GM10266 (cell line): ENCODE measurements around the gene MRPL12.

Experiments used
- DNase-seq: peaks from one replicate; pipeline ENCODE4 v3.0.0; 2012; ENCODE audit errors: extremely low spot score
- CTCF ChIP-seq: IDR thresholded peaks from 2 replicates; pipeline ENCODE4 v1.5.1; 2012; ENCODE audit warnings: mild to moderate bottlenecking, low read depth; ENCODE audit not compliant: control insufficient read depth, insufficient read depth; ENCODE audit errors: missing control alignments

The MRPL12 gene

GRCh38 chr17:81662002-81662401, 41.2 kb upstream of the MRPL12 start:
- DNase-seq = no peak
- no peak for TF ChIP-seq CTCF

DNA sequence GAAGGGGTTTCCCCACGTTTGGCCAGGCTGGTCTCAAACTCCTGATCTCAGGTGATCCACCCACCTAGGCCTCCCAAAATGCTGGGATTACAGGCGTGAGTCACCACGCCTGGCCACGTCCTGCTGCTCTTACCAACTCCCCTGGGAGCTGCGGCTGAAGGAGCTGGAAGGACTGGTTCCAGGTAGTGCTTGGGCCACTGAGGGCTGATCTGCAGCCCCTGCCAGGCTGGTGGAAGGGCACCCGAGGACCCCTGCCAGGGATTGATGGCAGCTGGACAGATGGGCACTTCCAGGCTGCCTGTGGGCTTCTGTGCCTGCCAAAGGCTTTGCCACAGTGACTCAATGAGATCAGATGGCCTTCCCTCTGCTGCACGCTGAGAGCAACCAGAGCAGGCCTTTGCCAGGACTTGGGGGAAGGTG, 39.1 kb upstream of the MRPL12 start:
- no peak for TF ChIP-seq CTCF
- no peak for DNase-seq

DNA sequence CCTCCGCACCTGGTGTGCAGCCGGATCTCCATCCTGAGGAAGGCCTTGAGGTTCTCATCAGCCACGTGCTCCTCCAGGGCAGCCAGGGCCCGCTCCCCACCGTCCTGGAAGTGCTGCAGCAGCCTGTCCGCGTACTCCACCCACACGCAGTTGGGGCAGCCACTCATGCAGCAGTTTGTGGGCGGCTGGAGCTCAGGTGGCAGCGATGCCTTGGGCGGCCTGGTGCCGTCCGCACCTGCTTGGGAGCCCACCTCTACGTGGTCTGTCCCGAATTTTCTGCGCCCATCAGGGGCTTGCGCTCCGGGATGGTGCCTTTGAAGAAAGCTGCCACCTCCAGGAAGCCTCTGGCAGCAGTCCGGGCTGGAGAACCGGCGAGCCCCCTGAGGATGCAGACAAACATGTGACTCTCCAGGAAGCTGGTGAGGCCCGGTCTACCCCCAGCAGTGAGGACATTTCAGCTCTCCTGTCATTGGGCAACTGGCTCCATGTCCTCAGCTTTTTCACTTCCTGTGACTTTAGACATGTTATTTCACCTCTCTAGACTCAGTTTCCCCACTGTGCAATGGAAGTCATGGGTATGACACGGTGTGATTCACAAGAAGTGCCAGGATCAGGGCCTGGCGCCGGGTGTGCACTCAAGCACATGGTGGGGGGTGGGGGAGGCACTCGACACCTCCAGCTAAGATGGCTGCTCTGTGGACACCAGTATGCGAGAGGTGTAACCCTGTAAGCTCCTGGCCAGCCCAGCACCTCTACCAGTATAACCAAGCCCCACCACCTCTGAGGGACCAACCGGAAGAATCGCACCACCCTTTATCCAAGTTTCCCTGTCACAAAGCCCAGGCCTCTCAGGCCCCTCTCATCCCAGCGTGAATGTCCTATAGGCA, 37.7 kb upstream of the MRPL12 start:
- TF ChIP-seq CTCF = no peak
- peak; percentile 67 for DNase-seq

- no peak for DNase-seq
- TF ChIP-seq CTCF = no peak
Observed at GRCh38 chr17:81666092-81666341, 37.1 kb upstream of the MRPL12 start.

DNA sequence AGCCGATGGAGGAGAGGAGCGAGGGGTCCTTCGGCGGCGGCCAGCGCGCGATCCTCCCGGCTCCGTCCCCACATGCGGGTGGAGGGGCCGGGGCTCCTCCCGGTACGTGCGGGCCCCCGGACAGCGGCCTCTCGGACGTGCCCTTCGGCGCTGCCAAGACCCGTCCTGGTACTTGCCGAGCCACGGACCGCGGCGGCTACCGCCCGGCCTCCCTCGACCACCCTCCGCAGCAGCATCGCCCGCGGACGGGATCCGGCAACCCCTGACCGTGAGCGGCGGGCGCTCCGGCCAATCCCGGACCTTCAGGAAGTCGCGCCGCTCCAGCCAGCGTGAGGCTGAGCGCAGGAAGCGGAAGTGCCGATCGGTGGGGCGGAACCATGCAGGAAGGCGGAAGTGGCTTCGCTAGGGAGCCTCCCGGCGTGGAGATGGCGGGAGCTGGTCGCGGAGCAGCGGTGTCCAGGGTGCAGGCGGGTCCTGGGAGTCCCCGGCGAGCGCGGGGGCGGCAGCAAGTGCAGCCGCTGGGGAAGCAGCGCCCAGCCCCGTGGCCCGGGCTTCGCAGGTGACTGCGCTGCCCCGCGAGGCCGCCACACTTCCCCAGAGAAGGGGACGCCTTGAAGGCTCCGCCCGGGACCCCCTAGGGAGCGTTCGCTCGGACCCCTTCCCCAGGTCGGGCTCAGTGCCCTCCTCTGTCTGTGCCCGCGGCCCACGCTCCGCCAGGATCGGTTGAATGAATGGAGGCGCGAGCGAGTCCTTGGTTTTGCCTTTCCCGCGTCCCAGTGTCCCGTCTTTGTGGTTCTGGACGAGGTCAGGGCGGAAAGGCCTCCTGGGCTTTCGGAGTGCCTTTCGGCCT, 36.6 kb upstream of the MRPL12 start, which contains the start of the genes CCDC137 and OXLD1:
TSS of gene CCDC137 (plus strand) at position 396 of the 850 bp plus-strand sequence. CDS start at position 426, 30 bp downstream.
TSS of gene OXLD1 (minus strand) at position 264 of the 850 bp plus-strand sequence. CDS start at position 236, 28 bp downstream.
- peak; percentile 98 for DNase-seq
- no peak for TF ChIP-seq CTCF

DNA sequence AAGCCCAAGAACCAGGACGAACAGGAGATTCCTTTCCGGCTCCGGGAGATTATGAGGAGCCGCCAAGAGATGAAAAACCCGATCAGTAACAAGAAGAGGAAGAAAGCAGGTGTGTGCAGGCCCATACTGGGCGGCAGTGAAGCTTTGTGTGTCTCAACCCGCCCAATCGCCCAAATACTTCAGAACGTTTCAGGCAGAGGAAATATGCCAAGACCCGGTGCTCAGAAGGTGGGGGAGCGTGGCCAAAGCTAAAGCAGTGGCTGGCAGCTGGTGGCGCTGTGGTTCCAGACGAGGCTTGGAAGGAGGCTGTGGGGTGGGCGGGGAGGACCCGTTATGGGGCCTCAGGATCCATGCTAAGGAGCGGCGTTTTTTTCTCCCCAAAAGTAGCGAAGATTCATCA, 35.4 kb upstream of the MRPL12 start:
- DNase-seq = no peak
- no peak for TF ChIP-seq CTCF
